Smooth muscle cell of the pulmonary artery (primary cell): ENCODE results near the gene MN1. TPM values are rescaled to one million over a fixed set of nuclear protein-coding genes. Genes with fewer than 3 reads are reported as not detected.

Experiments
- total RNA-seq: library from RNA; depleted of rRNA; stranded (reverse); fragments of >200 nt; gene quantifications from 2 replicates; pipeline ENCODE4 v1.2.3, GENCODE V29; 2014

MN1 gene
- total RNA-seq: 12.8 and 13.3 TPM in 2 replicates

GRCh38 chr22:27801616-27802345, at the start of gene MN1:
TSS of gene MN1 (minus strand) at chr22:27801756. CDS start at chr22:27800543, 1,213 bp downstream.

Other genes starting within 250 kb of the MN1 start
- gene PITPNB, start 117.5 kb upstream of the MN1 start, total RNA-seq: 27.8 and 28.3 TPM in 2 replicates